Anterior cingulate cortex (tissue), 58 donors: Measurements from ENCODE around the gene BTN1A1.

ENCODE experiments used
- DNase-seq, 58 donors: peaks; one replicate each; lab custom pipeline; 2025; lab: John Stamatoyannopoulos, UW

The BTN1A1 gene

GRCh38 chr6:26474439-26474881 is 25.6 kb upstream of the BTN1A1 start:
- DNase-seq, result peak in 2 of 58 donors; percentile 7 to 19

- DNase-seq, result peak in 11 of 58 donors; percentile 1 to 41 (median 10)
Observed at GRCh38 chr6:26475823-26476729, 24.0 kb upstream of the BTN1A1 start.

DNA sequence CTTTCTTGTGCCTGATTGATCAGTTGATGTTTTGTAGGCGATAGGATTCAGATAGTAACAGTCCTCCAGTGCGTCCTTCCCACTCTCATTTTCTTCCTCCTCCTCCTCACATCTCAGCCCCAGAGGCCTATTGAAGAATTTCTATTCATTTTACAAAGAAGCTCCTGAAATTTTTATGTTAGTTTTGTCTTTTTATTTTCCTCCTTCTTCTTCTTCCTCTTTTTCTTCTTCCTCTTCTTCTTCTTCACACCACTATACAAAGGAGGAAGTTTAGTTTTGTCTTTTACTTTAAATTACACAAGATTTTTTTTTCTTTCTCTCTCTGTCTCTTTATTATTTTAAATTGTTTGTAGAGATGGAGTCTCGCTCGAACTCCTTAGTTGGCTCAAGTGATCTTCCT is 23.2 kb upstream of the BTN1A1 start:
- no peak for DNase-seq

GRCh38 chr6:26477426-26477825 is 22.7 kb upstream of the BTN1A1 start:
- DNase-seq, result no peak

GRCh38 chr6:26478100-26478984 is 21.8 kb upstream of the BTN1A1 start:
- DNase-seq, result no peak

DNA sequence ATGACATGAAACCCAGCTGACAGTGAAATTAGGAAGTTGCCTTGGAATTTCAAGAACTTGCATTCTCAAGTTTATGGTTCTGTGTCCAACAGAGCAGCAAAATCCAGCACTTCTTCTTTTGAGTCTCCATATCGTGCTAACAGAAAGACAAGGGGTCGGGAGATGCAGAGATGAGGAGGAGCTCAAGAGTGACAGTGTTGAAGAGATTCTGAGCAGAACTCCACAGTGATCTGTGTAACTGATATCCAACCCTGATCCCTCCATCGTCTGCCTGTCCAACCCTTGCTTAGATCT is 21.2 kb upstream of the BTN1A1 start:
- DNase-seq, result peak in 2 of 58 donors; percentile 8 to 15

DNA sequence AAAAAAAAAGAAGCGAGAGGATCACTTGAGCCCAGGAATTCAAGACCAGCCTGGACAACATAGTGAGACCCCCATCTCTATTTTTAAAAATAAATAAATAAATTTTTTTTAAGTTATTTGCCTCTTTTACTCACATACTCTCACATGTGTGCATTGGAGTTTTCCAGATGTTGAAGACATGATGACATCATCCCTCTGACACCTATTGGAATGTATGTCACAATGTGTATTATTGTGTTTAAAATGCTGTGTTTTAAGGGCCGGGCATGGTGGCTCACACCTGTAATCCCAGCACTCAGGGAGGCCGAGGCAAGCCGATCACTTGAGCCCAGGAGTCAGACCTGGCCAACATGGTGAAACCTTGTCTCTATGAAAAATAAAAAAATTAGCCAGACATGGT is 17.8 kb upstream of the BTN1A1 start:
- no peak for DNase-seq

DNA sequence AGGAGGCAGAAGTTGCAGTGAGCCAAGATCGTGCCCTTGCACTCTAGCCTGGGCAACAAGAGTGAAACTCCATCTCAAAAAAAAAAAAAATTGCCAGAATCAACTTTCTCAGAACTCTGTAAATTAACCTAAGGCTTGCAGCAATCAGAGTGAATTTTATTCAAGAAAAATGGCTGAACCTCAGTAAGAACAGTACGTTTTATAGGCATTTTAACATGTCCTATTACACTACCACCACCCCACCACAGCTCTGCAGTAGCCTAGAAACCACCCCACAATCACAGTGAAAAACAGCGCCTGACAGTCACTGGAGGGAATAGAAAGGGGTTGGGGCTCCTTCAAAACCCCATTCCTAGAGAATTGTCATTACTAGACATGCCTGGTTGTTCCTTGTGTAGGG is 16.4 kb upstream of the BTN1A1 start:
- DNase-seq, result no peak

DNA sequence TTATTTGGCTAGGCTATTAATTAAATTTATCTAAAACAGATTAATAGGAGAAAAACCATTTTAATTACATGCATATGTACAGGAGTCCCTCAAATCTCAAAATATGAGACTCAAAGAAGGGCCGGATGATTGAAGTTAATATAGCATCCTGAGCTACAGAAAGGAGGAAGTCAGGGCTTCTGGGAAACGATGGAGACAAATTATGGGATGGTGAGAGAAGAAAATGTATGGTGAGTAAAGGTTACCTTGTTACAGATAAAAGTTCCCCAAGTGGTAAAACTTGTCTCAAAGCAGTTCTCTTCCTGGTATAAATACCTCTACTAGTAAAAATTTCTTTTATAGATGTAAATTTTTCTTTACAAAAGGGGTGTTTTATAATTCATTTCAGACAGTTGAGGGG is 15.9 kb upstream of the BTN1A1 start:
- no peak for DNase-seq

GRCh38 chr6:26485112-26485780 is 14.9 kb upstream of the BTN1A1 start:
- no peak for DNase-seq

DNA sequence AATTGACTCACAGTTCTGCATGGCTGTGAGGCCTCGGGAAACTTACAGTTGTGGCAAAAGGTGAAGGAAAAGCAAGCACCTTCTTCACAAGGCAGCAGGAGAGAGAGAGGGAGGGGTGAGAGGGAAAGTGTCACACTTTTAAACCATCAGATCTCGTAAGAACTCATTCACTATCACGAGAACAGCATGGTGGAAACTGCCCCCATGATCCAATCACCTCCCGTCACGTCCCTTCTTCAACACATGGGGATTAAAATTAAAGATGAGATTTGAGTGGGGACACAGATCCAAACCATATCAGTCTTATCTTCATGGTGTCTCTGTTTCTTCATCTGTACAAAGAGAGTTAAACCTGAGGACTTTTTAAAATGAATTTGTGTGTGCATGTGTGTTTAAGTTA is 13.7 kb upstream of the BTN1A1 start:
- DNase-seq, result no peak

DNA sequence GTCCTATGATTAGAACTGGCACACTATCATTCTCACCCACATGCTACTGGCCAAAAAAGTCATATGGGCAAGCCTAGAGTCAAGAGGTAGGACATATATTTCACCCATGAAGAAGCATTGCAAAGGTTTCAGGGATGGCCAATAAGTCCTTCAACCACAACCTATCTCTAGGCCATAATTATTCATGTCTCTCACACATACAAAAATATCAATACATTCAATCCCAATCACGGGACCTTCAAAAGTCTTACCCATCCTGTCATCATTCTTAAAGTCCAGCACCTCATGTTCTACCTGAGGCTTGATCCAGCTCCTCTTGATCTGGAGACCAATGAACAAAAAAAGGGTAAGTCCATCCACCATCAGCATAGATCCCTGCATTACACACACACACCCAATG is 12.6 kb upstream of the BTN1A1 start:
- no peak for DNase-seq

DNA sequence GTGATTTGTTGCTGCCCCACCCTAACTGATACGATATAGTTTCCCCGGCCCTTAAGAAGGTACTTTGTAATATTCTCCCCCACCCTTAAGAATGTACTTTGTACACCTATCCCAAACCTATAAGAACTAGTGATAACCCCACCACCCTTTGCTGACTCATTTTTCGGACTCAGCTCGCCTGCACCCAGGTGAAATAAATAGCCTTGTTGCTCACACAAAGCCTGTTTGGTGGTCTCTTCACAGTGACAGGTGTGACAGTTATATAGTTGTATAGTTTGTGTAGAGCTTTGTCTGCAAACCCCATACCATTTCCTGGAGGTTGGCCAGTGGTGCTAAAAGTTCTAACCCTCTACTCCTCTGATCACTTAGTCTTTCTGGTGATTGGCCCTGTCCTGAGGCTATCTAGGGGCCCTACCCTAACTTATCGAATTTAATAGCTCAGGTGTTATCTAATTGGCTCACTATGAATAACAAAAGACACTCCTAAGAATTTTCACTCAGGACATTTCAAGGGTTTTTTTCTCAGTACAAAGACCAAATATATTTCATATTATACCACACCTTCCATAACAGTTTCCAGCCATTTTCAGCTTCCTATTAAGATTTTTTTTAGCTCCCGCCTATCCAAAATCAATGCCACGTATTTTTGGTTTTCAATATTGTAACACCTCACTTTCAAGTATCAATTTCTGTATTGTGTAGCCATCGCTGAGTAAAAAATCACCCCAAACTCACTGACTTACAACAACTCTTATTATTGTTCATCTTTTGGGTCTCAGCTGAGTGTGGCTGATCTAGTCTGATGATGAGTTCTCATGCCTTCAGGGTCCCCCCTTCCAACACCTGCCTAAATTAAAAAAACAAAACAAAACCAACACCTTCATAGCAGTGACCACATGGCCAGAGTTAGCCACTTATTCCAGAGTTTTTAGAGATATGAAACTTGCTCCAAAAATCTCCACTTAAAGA is 9.8 kb upstream of the BTN1A1 start:
- DNase-seq, result no peak

DNA sequence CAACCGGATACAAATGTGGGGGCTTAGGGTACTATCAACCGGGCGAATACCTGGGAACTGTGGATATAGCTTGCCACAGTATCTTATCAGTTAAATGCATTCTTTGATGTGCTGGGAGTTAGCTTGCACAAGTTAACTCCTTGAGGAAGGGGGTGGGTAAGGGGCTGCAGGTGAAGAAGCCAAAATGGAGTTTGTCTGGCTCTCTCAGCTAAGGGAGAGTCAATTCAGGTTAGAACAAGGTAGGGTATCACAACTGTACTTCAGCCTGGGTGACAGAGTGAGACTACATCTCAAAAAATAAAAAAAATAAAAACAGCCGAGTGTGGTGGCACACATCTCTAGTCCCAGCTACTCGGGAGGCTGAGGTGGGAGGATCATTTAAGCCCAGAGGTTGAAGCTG is 8.5 kb upstream of the BTN1A1 start:
- no peak for DNase-seq

GRCh38 chr6:26493258-26493657 is 6.8 kb upstream of the BTN1A1 start:
- no peak for DNase-seq

DNA sequence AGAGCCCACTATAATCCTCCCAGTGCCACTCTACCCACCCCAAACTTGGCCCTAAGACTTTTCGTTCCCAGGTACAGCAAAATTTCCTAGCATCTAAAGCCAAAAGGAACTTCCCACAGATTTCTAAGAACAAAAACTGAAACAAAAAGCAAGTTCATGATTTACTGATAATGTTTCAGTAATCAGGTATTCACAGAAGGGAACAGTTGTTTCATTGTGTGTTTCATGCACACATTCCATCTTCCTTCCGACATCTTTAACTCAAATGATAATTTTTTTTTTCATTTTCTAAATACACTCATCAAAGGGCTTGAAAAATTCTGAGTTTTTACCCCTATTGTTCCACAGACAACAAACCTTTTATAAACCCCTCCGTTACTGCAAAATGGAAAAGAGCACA is 6.0 kb upstream of the BTN1A1 start:
- no peak for DNase-seq

- DNase-seq, result no peak
Observed at GRCh38 chr6:26495281-26495680, 4.8 kb upstream of the BTN1A1 start.

DNA sequence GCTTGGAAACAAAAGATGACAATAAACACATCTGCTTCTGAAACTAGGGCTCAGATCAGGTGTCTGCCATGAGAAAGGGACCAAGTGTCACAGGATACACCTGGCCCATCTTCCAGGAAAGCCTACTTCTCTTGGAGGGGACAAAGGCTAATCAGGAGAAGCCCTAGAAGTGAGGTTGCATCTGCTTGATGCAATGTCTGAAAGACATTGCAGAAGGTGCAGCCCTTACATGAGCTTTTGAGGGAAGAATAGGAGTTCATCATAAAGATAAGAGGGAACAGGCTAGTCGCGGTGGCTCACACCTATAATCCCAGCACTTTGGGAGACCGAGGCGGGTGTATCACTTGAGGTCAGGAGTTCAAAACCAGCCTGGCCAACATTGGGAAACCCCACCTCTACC is 2.5 kb upstream of the BTN1A1 start:
- no peak for DNase-seq

DNA sequence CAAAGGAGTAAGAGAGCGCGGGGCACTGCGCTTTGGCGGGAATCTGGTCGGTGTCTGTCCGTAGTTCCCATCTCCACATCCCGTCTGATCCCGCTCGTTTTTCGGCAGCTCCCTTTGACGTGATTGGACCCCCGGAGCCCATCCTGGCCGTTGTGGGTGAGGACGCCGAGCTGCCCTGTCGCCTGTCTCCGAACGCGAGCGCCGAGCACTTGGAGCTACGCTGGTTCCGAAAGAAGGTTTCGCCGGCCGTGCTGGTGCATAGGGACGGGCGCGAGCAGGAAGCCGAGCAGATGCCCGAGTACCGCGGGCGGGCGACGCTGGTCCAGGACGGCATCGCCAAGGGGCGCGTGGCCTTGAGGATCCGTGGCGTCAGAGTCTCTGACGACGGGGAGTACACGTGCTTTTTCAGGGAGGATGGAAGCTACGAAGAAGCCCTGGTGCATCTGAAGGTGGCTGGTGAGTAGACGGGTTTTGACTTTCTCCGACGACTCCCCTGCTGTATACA is 1.4 kb downstream of the BTN1A1 start:
- DNase-seq, result peak in 7 of 58 donors; percentile 0 to 14 (median 3)

GRCh38 chr6:26502165-26502564 is 2.1 kb downstream of the BTN1A1 start:
- DNase-seq, result no peak
